DMS 273 (cell line): ENCODE data around the gene B9D1.
A peak's percentile ranks its signal among the peaks of the same experiment; 100 is the strongest.

Source experiments
- DNase-seq: peaks from one replicate; lab custom pipeline; 2025; ENCODE audit not compliant: unreplicated experiment; lab: John Stamatoyannopoulos, UW

The B9D1 gene

DNA sequence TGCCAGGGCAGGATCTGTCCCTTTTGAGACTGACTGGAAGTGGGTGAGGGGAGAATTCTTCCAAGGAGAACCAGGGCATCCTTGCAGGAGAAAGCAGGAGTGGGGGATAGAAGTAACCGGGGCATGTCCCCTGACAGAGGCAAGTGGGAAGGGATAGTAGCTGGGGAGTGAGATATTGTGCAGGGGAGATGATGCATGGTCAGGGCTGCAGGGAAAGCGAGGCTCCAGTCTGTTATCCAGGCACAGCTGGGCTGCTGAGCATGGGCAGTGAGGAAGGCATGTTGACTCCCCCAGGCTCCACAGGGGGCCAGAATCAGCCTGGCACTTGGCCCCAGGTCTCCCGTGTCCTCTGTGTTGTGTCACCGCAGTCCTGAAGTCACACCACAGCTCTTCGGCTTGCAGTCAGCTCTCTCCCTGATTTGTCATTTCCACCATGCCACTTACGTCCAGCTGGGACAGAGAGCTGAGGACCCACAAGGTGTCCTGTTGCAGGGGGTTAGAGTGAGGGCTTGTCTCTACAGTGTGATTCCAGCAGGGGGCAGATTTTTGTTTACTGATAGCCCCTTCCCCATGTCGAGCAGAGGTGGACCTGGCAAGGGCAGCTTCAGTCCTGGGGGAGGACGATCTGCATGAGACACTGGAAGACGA is 40.9 kb downstream of the B9D1 start:
- no peak for DNase-seq

DNA sequence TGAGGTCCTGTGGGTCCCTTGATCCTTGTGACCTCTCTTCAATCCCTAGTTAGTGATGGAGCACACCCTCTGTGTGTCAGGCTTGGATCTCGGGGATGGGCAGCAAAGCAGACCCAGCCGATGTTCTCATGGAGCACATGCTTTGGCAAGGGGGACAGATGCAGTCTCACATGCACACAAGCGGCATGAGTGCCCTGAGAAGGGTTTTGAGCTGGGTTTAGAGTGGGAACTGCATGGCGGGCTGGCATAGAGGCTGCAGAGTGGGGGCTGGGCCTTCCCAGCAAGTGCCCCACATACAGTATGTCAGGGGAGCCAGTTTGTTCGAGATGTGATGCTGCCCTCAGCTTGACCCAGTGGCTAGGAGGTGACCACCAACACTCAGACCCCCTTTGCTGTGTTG is 41.6 kb downstream of the B9D1 start:
- no peak for DNase-seq

GRCh38 chr17:19319771-19320505 is 42.6 kb downstream of the B9D1 start:
- no peak for DNase-seq

DNA sequence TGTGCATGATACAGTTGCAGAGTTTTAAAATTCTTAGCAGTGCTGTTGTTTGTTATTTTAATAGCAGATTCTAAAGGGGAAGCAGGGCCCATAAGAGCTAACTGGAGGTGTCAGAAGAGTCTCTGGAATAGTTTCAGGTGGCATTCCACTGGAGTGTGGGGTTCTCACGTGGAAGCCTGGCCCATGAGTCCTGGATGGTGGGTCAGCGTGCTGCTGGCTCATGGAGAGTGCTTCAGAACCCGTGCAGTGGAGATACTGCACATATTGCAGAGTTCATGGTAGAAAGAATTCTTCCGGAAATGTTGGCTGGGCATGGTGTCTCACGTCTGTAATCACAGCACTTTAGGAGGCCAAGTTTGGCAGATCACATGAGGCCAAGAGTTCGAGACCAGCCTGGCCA is 43.9 kb downstream of the B9D1 start:
- DNase-seq: no peak

DNA sequence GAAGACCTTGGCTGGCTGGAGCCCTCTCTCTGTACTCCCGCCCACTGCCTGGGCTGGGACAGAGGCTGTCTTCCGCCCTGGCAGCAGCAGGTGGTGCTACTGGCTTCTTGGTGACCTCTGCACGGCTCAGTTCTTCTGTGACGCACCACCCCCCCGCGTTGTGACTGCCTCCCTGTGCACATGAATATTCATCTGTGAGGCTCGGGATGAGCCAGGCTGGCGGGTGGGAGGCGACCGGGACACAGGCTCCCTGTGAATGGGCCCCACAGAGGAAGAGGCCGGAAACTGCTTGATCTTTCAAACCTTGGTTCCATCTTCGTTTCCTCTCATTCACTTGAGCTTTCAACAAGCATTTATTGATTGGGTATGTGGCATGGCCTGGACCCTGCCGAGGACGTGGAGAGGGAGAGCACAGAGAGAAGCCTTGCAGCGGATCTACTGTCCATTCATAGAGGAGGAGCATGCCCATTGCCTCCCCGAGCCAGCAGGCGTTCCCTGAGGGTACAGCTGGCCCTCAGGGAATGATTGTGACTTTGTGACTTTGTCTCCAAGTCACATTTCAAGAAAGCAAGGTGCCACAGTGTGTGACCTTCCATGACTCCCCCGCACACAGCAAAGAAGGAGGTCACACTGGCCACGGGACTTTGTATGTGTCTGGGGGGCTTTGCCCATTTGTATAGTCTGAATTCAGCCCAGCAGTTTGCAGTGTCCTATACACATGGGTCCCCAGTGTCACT is 45.0 kb downstream of the B9D1 start:
- peak; percentile 83 for DNase-seq

GRCh38 chr17:19316761-19317358 is 45.7 kb downstream of the B9D1 start:
- DNase-seq: no peak

GRCh38 chr17:19315104-19315503 is 47.4 kb downstream of the B9D1 start:
- no peak for DNase-seq

DNA sequence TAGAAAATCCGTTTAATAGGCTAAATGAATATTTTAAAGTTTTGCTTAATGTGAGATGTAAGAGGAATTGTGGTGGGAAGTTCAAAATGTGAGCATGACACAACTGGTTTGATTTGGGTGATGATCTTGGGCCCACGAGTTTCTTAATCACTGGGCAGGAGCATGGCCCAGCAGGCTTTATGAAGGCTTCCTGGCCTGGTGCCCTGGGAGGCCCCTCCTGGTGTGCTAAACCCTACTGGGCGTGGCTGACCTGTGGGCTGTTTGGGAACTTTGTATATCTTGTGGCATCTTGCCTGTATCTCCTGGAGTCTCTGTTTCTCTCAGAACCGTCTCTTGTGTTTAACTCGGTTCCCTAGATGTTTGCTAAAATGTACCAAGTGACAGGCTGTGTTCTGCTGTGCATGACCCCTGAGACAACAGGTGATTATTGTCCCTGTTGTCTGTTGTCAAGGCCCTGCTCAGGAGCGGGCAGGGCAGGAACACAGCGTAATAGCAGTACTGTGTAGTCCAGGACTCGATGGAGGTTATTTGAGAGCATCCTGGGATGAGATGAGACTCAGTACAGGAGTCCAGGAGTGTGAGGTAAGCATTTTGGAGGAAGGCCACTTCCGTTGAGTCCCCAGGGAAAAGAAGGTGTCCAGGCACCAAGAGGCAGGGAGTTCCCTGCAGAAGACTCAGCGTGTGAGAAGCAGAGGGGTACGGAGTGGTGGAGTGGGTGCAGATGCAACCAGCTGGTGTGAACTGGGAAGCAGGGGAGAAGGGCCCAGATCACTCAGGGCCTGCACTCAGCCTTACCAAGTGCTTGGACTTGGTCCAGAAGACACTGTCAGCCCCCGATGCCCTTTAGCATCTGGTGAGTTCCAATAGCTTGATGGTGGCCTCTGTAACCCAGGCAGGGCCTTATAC is 48.5 kb downstream of the B9D1 start:
- DNase-seq: no peak

- DNase-seq: no peak
Observed at GRCh38 chr17:19313066-19313745, 49.3 kb downstream of the B9D1 start.

DNA sequence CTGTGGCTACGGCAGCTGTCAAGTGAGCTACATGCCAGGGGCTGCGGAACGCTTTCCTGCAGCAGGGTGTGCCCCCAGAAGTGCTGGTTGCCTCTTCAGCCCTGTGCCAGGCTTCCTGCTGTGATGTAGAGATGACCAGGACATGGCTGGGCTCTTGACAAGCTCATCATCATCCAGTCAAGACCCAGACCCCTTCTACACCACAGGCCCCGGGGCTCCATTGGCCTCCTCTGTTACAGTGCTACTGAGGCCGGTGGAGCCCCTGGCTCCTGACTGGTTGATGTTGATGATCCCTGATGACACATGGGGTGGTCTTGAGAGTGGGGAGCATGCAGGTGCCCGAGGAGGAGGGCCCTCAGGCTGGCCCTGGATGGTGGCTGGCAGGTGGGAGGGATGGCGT is 50.1 kb downstream of the B9D1 start:
- no peak for DNase-seq

- DNase-seq: no peak
Observed at GRCh38 chr17:19311421-19312215, 50.9 kb downstream of the B9D1 start.

- DNase-seq: no peak
Observed at GRCh38 chr17:19311016-19311415, 51.5 kb downstream of the B9D1 start.

DNA sequence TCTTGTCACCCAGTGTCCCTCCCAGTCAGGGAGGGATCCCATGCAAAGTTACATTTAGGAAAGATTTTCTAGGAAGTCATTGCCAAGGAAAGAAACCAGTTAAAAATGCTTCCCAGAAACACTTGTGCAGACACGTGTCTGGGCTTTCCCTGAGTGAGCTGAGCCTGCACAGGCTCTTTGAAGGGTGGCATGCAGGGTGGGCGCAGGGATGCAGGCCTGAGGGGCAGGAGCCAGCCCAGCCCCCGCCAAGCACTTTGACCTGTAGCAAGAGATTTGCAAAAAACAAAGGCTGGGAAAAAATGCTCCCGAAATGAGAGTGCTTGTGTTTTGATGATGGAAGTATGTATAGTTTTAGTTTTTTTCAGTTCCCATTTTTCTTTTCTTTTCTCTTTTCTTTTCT is 52.4 kb downstream of the B9D1 start:
- no peak for DNase-seq

GRCh38 chr17:19309701-19310100 is 52.8 kb downstream of the B9D1 start:
- DNase-seq: no peak

GRCh38 chr17:19308398-19308797 is 54.1 kb downstream of the B9D1 start:
- DNase-seq: no peak

DNA sequence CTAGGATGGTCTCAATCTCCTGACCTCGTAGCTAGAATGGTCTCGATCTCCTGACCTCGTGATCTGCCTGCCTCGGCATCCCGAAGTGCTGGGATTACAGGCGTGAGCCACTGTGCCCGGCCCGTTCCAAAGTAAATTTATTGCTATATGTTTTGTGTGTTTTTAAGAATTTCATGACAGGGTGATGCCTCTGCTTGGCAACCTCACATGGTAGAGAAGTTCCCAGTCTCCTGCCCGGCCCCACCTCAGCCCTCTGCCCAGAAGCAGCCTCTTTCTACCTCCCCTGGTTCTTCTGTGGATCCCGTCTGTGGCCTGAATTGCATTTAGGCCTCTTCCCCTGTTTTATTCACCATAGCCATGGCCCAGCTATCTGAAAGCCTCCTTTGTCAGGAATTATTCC is 55.0 kb downstream of the B9D1 start:
- DNase-seq: no peak

- no peak for DNase-seq
Observed at GRCh38 chr17:19306160-19307111, 56.1 kb downstream of the B9D1 start.

DNA sequence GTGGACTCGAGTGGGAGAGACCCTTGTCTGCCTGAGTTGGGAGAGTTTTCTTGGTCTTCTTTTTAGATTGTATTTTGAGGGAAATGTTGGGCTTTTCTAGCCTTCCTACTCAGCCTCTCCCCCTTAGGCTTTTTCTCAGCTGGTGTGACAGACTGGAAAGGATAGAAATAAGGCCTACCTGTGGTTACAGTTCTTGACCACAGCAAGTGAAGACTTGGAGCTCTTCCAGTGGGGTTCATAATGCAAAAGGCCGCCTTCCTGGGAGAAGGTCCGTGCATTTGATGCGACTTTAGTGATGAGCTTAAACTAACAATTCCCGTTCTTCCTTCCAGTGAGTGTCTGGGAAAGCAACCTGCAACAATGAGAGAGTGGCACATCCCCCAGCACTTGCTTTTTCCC is 56.8 kb downstream of the B9D1 start:
- DNase-seq: no peak
